Endothelial cell of umbilical vein (primary cell): Measurements from ENCODE around the gene TMEM183A.

ENCODE experiments used
- CTCF ChIP-seq, 2 donors: IDR thresholded peaks; 1 replicate in 1 of 2; 2 replicates in 1 of 2; pipeline ENCODE4 v1.5.1; 2011; ENCODE audit warnings: low read length in 2 of 2, mild to moderate bottlenecking in 2 of 2, moderate library complexity in 2 of 2, control low read depth in 1 of 2, inconsistent platforms in 1 of 2, low read depth in 1 of 2; ENCODE audit not compliant: insufficient read depth in 1 of 2; ENCODE audit errors: extremely low read depth in 1 of 2
- MAX ChIP-seq: IDR thresholded peaks from 2 replicates; pipeline ENCODE4 v1.6.1; 2011; ENCODE audit not compliant: insufficient read depth, insufficient read length
- POLR2A ChIP-seq: IDR thresholded peaks from 2 replicates; pipeline ENCODE4 v1.6.1; 2012; ENCODE audit warnings: low read depth, mild to moderate bottlenecking, control low read depth, low read length

- TF ChIP-seq MAX (no peak), CTCF (IDR thresholded peaks at IDR 0.05; ENCODE audit: extremely low read depth in 1 of 2, insufficient read depth in 1 of 2, low read depth in 1 of 2, low read length in 2 of 2) (no peak), POLR2A (no peak)
These were observed 28.2 kb downstream of the TMEM183A start for GRCh38 chr1:203035111-203036000.
